HEK293 (cell line): ENCODE data around the gene LBX2.

Source experiments
- CTCF ChIA-PET: fragments of 350-600 bp; formaldehyde crosslinking; extraction: SDS; loops from one replicate; lab custom pipeline; 2021; ENCODE audit warnings: antibody characterized with exemption; lab: Yijun Ruan, JAX
- POLR2A ChIA-PET: fragments of 300-600 bp; formaldehyde crosslinking; extraction: SDS; loops from one replicate; lab custom pipeline; 2020; ENCODE audit warnings: antibody characterized with exemption, inconsistent platforms; lab: Yijun Ruan, JAX
- H3K27ac ChIP-seq: fragments of 200-500 bp; sonication (Bioruptor generic); 2 replicates; pipeline ENCODE4 v1.5.1; 2014; ENCODE audit warnings: low read depth, low read length, control low read depth, inconsistent platforms; ENCODE audit errors: extremely low read depth
- H3K36me3 ChIP-seq, 2 experiments: fragments of 200-500 bp in 1 of 2; sonication (Bioruptor generic) in 1 of 2; 1 replicate in 1 of 2; 2 replicates in 1 of 2; pipeline ENCODE4 v1.5.1; 2014 to 2017; ENCODE audit warnings: inconsistent platforms in 2 of 2, low read length in 2 of 2; ENCODE audit not compliant: control insufficient read depth in 2 of 2, insufficient read depth in 1 of 2
- H3K4me1 ChIP-seq: fragments of 200-500 bp; sonication (Bioruptor generic); 2 replicates; pipeline ENCODE4 v1.5.1; 2014; ENCODE audit warnings: mild to moderate bottlenecking, low read length, inconsistent platforms; ENCODE audit not compliant: control insufficient read depth, insufficient read depth
- H3K4me3 ChIP-seq: 2 replicates; pipeline ENCODE4 v1.5.1; 2011; ENCODE audit warnings: low read depth, mild to moderate bottlenecking, control low read depth, low read length, moderate library complexity
- H3K9me3 ChIP-seq: fragments of 200-500 bp; sonication (Bioruptor generic); 2 replicates; pipeline ENCODE4 v1.5.1; 2014; ENCODE audit warnings: low read depth, low read length, inconsistent platforms; ENCODE audit not compliant: control insufficient read depth, insufficient read depth
- GLI2 ChIP-seq: fragments of 450-650 bp; formaldehyde crosslinking; IDR thresholded peaks from 2 replicates; pipeline ENCODE4; 2017; ENCODE audit warnings: missing biosample characterization, missing genetic modification characterization, low read depth, borderline replicate concordance
- KLF1 ChIP-seq: fragments of 450-650 bp; formaldehyde crosslinking; IDR thresholded peaks from 2 replicates; pipeline ENCODE4 v1.5.1; 2016; ENCODE audit warnings: missing biosample characterization, missing genetic modification characterization
- KLF7 ChIP-seq: fragments of 450-650 bp; formaldehyde crosslinking; IDR thresholded peaks from 2 replicates; pipeline ENCODE4 v1.5.1; 2016; ENCODE audit warnings: missing biosample characterization, missing genetic modification characterization, borderline replicate concordance
- OVOL3 ChIP-seq: fragments of 450-650 bp; formaldehyde crosslinking; IDR thresholded peaks from 2 replicates; pipeline ENCODE4 v1.5.1; 2016; ENCODE audit warnings: missing biosample characterization, missing genetic modification characterization
- SP3 ChIP-seq: fragments of 450-650 bp; formaldehyde crosslinking; IDR thresholded peaks from 2 replicates; pipeline ENCODE4 v1.5.1; 2016; ENCODE audit warnings: missing biosample characterization, missing genetic modification characterization
- ZBTB21 ChIP-seq: fragments of 450-650 bp; formaldehyde crosslinking; IDR thresholded peaks from 2 replicates; pipeline ENCODE4 v1.5.1; 2017; ENCODE audit warnings: missing biosample characterization, missing genetic modification characterization
- ZNF133 ChIP-seq: fragments of 450-650 bp; formaldehyde crosslinking; IDR thresholded peaks from 2 replicates; pipeline ENCODE4 v1.5.1; 2016; ENCODE audit warnings: missing biosample characterization, missing genetic modification characterization
- ZNF140 ChIP-seq: fragments of 450-650 bp; formaldehyde crosslinking; IDR thresholded peaks from 2 replicates; pipeline ENCODE4 v1.5.1; 2016; ENCODE audit warnings: missing biosample characterization, missing genetic modification characterization
- ZNF184 ChIP-seq: fragments of 450-650 bp; IDR thresholded peaks from 2 replicates; pipeline ENCODE4 v1.5.1; 2018; ENCODE audit warnings: missing biosample characterization, mild to moderate bottlenecking, missing genetic modification characterization
- ZNF350 ChIP-seq: fragments of 450-650 bp; formaldehyde crosslinking; IDR thresholded peaks from 2 replicates; pipeline ENCODE4 v1.5.0; 2017; ENCODE audit warnings: missing biosample characterization, mild to moderate bottlenecking, missing genetic modification characterization
- ZNF354C ChIP-seq: fragments of 450-650 bp; formaldehyde crosslinking; IDR thresholded peaks from 2 replicates; pipeline ENCODE4 v1.5.1; 2016; ENCODE audit warnings: missing biosample characterization, missing genetic modification characterization, low read depth, borderline replicate concordance
- ZNF37A ChIP-seq: fragments of 450-650 bp; IDR thresholded peaks from 2 replicates; pipeline ENCODE4 v1.5.1; 2018; ENCODE audit warnings: missing biosample characterization, missing genetic modification characterization
- ZNF404 ChIP-seq: fragments of 450-650 bp; formaldehyde crosslinking; IDR thresholded peaks from 2 replicates; pipeline ENCODE4 v1.5.1; 2017; ENCODE audit warnings: missing biosample characterization, missing genetic modification characterization
- ZNF529 ChIP-seq: fragments of 450-650 bp; formaldehyde crosslinking; IDR thresholded peaks from 2 replicates; pipeline ENCODE4 v1.5.1; 2017; ENCODE audit warnings: missing genetic modification characterization, missing biosample characterization; ENCODE audit not compliant: insufficient replicate concordance
- ZNF530 ChIP-seq: fragments of 450-650 bp; formaldehyde crosslinking; IDR thresholded peaks from 2 replicates; pipeline ENCODE4 v1.5.1; 2016; ENCODE audit warnings: low read depth, missing biosample characterization, missing genetic modification characterization
- ZNF561 ChIP-seq: fragments of 450-650 bp; IDR thresholded peaks from 2 replicates; pipeline ENCODE4 v1.5.1; 2018; ENCODE audit warnings: missing biosample characterization, missing genetic modification characterization, borderline replicate concordance
- ZNF571 ChIP-seq: fragments of 450-650 bp; formaldehyde crosslinking; IDR thresholded peaks from 2 replicates; pipeline ENCODE4 v1.5.0; 2017; ENCODE audit warnings: missing biosample characterization, missing genetic modification characterization
- ZNF768 ChIP-seq: fragments of 450-650 bp; formaldehyde crosslinking; IDR thresholded peaks from 2 replicates; pipeline ENCODE4 v1.5.1; 2018; ENCODE audit warnings: missing biosample characterization, mild to moderate bottlenecking, missing genetic modification characterization
- ZNF837 ChIP-seq: fragments of 450-650 bp; formaldehyde crosslinking; IDR thresholded peaks from 2 replicates; pipeline ENCODE4 v1.5.1; 2016; ENCODE audit warnings: missing biosample characterization, missing genetic modification characterization
- ZSCAN23 ChIP-seq: fragments of 450-650 bp; formaldehyde crosslinking; IDR thresholded peaks from 2 replicates; pipeline ENCODE4 v1.5.1; 2016; ENCODE audit warnings: missing biosample characterization, missing genetic modification characterization
- TF ChIP-seq, protein P1 (sequence below): fragments of 450-650 bp; formaldehyde crosslinking; IDR thresholded peaks from 2 replicates; pipeline ENCODE4 v1.5.1; 2016; ENCODE audit warnings: missing biosample characterization, missing genetic modification characterization
- TF ChIP-seq, protein P2 (sequence below): fragments of 450-650 bp; formaldehyde crosslinking; IDR thresholded peaks from 2 replicates; pipeline ENCODE4 v1.5.1; 2016; ENCODE audit warnings: missing biosample characterization, missing genetic modification characterization, borderline replicate concordance

Gene LBX2

GRCh38 chr2:74481961-74482800 is 17.2 kb downstream of the LBX2 start (continued):
- TF ChIP-seq ZNF561 (tag by site-specific recombination) (no peak; the same call in 1 of the 2 replicates), ZNF530 (tag by site-specific recombination) (no peak), GLI2 (no peak), KLF7 (tag by site-specific recombination) (no peak), ZBTB21 (tag by site-specific recombination) (no peak)
- TF ChIP-seq, protein P1, sequence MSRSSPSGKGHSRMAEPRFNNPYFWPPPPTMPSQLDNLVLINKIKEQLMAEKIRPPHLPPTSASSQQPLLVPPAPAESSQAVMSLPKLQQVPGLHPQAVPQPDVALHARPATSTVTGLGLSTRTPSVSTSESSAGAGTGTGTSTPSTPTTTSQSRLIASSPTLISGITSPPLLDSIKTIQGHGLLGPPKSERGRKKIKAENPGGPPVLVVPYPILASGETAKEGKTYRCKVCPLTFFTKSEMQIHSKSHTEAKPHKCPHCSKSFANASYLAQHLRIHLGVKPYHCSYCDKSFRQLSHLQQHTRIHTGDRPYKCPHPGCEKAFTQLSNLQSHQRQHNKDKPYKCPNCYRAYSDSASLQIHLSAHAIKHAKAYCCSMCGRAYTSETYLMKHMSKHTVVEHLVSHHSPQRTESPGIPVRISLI (tag by site-specific recombination): no peak
- TF ChIP-seq, all 188 proteins: peak for 16

- Histone ChIP-seq H3K4me3 (peak overlapping the region; percentile 92), H3K36me3 (peaks cover 45 to 54% of the 10 kb centered on the region in 2 experiments), H3K4me1 (no peaks in the 10 kb centered on the region), H3K9me3 (no peaks in the 10 kb centered on the region), H3K27ac (no peak overlapping the region; the same call in 1 of the 2 replicates)
- no peak for TF ChIP-seq ZNF768 (tag by site-specific recombination)
- no peak for TF ChIP-seq ZNF404 (tag by site-specific recombination)
- no peak for TF ChIP-seq ZNF837 (tag by site-specific recombination)
- no peak for TF ChIP-seq ZSCAN23
- no peak for TF ChIP-seq KLF1 (tag by site-specific recombination)
- TF ChIP-seq ZNF133 (tag by site-specific recombination): no peak
- TF ChIP-seq ZNF571 (tag by site-specific recombination): no peak
- TF ChIP-seq ZNF354C (tag by site-specific recombination): no peak
- no peak for TF ChIP-seq ZNF140
- no peak for TF ChIP-seq ZNF350 (tag by site-specific recombination)
- TF ChIP-seq ZNF529: no peak
- no peak for TF ChIP-seq KLF7 (tag by site-specific recombination)
- no peak for TF ChIP-seq OVOL3
- TF ChIP-seq ZNF184: no peak
- TF ChIP-seq SP3 (tag by site-specific recombination): no peak
- no peak for TF ChIP-seq ZNF37A
- ChIA-PET POLR2A (interaction anchor here (0.8 to 4.0 kb wide), 8 partner anchors 9 to 745 kb away, joined by 3 to 37 read pairs (median 8); partner anchors contain the start of genes AUP1, HTRA2, INO80B and MOGS), CTCF (interaction anchor here (0.7 to 5.0 kb wide), 7 partner anchors 9 to 147 kb away, joined by 3 to 72 read pairs (median 5); partner anchors contain the start of gene MRPL53)
Measured at GRCh38 chr2:74481431-74481830, 18.0 kb downstream of the LBX2 start.

DNA sequence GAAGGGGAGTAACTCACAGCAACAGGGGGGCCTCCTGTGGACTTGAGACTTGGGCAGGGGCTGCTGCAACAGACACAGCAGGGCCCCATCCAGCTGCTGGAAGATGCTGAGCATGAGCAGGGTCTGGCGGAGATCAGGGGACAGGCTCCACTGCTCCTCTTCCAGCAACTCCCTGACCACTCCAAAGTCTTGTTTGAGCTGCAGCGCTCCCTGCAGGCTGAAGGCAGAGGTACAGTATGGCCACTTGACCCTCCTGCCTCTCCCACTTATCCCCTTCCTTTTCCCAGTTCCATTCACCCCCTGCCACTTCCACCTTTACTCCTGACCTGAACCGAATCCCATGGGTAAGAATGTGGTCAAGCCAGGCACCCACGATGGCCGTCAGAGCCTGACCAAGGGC is 24.5 kb downstream of the LBX2 start:
- Histone ChIP-seq H3K4me1 (0 out of 2 replicates have a peak, but pooled peaks cover 2% of the 10 kb centered on the region), H3K9me3 (no peaks in the 10 kb centered on the region), H3K36me3 (peaks cover 44 to 49% of the 10 kb centered on the region in 2 experiments), H3K4me3 (no peak overlapping the region), H3K27ac (no peak overlapping the region)
- TF ChIP-seq, protein P2, sequence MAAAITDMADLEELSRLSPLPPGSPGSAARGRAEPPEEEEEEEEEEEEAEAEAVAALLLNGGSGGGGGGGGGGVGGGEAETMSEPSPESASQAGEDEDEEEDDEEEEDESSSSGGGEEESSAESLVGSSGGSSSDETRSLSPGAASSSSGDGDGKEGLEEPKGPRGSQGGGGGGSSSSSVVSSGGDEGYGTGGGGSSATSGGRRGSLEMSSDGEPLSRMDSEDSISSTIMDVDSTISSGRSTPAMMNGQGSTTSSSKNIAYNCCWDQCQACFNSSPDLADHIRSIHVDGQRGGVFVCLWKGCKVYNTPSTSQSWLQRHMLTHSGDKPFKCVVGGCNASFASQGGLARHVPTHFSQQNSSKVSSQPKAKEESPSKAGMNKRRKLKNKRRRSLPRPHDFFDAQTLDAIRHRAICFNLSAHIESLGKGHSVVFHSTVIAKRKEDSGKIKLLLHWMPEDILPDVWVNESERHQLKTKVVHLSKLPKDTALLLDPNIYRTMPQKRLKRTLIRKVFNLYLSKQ (tag by site-specific recombination): no peak
- ChIA-PET POLR2A (interaction anchor here (0.9 kb wide), 1 partner anchor 51 kb away, joined by 9 read pairs; the partner anchor contains the start of gene DQX1), CTCF (interaction anchor here (0.8 to 1.5 kb wide), 5 partner anchors 8 to 171 kb away, joined by 3 to 7 read pairs (median 3); no protein-coding TSS in a partner anchor)
